Kidney (tissue), 14 donors: ENCODE measurements around the gene UVSSA. TPM values are rescaled to one million over a fixed set of nuclear protein-coding genes. Genes with fewer than 3 reads are reported as not detected.

Experiments used
- DNase-seq, 5 donors: peaks; one replicate each; pipeline ENCODE4 v3.0.0-alpha.2; 2013 to 2020
- FAIRE-seq: peaks from 2 replicates; lab custom pipeline; 2012; peaks lifted over from hg19 to GRCh38; lab: Jason Lieb, UNC
- H3K27ac ChIP-seq, 2 donors: one replicate each; pipeline ENCODE4 v1.7.0; 2013; ENCODE audit warnings: low read depth in 2 of 2, low read length in 2 of 2, inconsistent platforms in 1 of 2
- H3K27me3 ChIP-seq: one replicate; pipeline ENCODE4 v1.7.1; 2013; ENCODE audit warnings: low read length, inconsistent platforms; ENCODE audit not compliant: control insufficient read depth, insufficient read depth
- H3K36me3 ChIP-seq, 3 donors: one replicate each; pipeline versions ENCODE4 v1.7.0 to v1.7.1; 2013; ENCODE audit warnings: low read length in 3 of 3, control low read depth in 1 of 3, inconsistent platforms in 1 of 3; ENCODE audit not compliant: insufficient read depth in 3 of 3, control insufficient read depth in 2 of 3
- H3K4me1 ChIP-seq, 3 donors: one replicate each; pipeline versions ENCODE4 v1.7.0 to v1.7.1; 2013; ENCODE audit warnings: low read length in 3 of 3, inconsistent platforms in 1 of 3, low read depth in 1 of 3; ENCODE audit not compliant: control insufficient read depth in 2 of 3, insufficient read depth in 2 of 3
- H3K4me3 ChIP-seq, 3 donors: one replicate each; pipeline versions ENCODE4 v1.7.0 to v1.8.1; 2013; ENCODE audit warnings: low read length in 3 of 3, control low read depth in 1 of 3, inconsistent platforms in 1 of 3
- H3K9ac ChIP-seq, 3 donors: one replicate each; pipeline versions ENCODE4 v1.7.0 to v1.7.1; 2013; ENCODE audit warnings: low read length in 3 of 3, control low read depth in 1 of 3, inconsistent platforms in 1 of 3
- H3K9me3 ChIP-seq, 3 donors: one replicate each; pipeline versions ENCODE4 v1.7.0 to v1.7.1; 2013; ENCODE audit warnings: low read length in 3 of 3, control low read depth in 1 of 3, inconsistent platforms in 1 of 3; ENCODE audit not compliant: control insufficient read depth in 2 of 3, insufficient read depth in 1 of 3
- CTCF ChIP-seq: IDR thresholded peaks from 3 replicates; pipeline ENCODE4 v1.5.1; 2012; ENCODE audit warnings: mild to moderate bottlenecking, moderate library complexity, borderline replicate concordance; ENCODE audit not compliant: insufficient read depth; ENCODE audit errors: extremely low read depth
- intact Hi-C: fragments of 100-400 bp; cut with DNase I; formaldehyde crosslinking; loops from one replicate; pipeline ENCODE4 v1.11.1; 2022
- polyA plus RNA-seq: library from polyadenylated mRNA; stranded (reverse); fragments of 350-450 nt; fragmentation: Illumina TruSeq; extraction: RNeasy Lipid Tissue Mini Kit (QIAGEN cat#74804); gene quantifications from one replicate; pipeline ENCODE4 v1.2.3, GENCODE V29; 2014; ENCODE audit warnings: low read depth, low replicate concordance; ENCODE audit not compliant: insufficient read depth
- total RNA-seq: library from RNA; stranded (reverse); fragmentation: NEBNext Ultra II Directional; extraction: Animal tissue kit (Norgen Biotek cat#: 25700); gene quantifications from one replicate; pipeline ENCODE4 v1.2.1, GENCODE V29; 2021
- donor health status: control.
- donor health status: control.
- donor health status: control.
- donor health status: control.
- donor health status: control.
- donor health status: DM: yes; HTN: yes; CAD: no.
- donor health status: Normal renal cell carcinoma (clear cell type).

Gene UVSSA
- total and polyA plus RNA-seq, 2 donors from 2014 or later, result 5.2 to 32.5 TPM

- DNase-seq, result peak in 2 of 5 donors; percentile 17 to 60
- TF ChIP-seq CTCF, result no peak
- no peak for FAIRE-seq
These were observed 27.1 kb downstream of the UVSSA start for GRCh38 chr4:1373892-1374705.

GRCh38 chr4:1374706-1375045 lies 27.7 kb downstream of the UVSSA start:
- no peak overlapping the region for H3K9ac ChIP-seq
- no peaks in the 10 kb centered on the region for H3K4me1 ChIP-seq
- H3K36me3 ChIP-seq, result peaks cover 0 to 9% (median 0%) of the 10 kb centered on the region in 3 donors
- intact Hi-C loops, result no loop called here
- H3K4me3 ChIP-seq, result no peak overlapping the region
- no peaks in the 10 kb centered on the region for H3K9me3 ChIP-seq
- DNase-seq, result peak in 1 of 5 donors; percentile 7
- H3K27ac ChIP-seq, result no peak overlapping the region
- no peak for FAIRE-seq
- no peaks in the 10 kb centered on the region for H3K27me3 ChIP-seq
- TF ChIP-seq CTCF, result no peak

More at GRCh38 chr4:1373892-1374705, 27.1 kb downstream of the UVSSA start:
- Histone ChIP-seq H3K36me3 (peaks cover 0 to 9% (median 0%) of the 10 kb centered on the region in 3 donors), H3K9ac (no peak overlapping the region), H3K4me1 (no peaks in the 10 kb centered on the region), H3K4me3 (no peak overlapping the region), H3K27ac (no peak overlapping the region), H3K27me3 (no peaks in the 10 kb centered on the region), H3K9me3 (no peaks in the 10 kb centered on the region)
- intact Hi-C loops, result no loop called here

GRCh38 chr4:1375051-1375721 lies 28.2 kb downstream of the UVSSA start:
- H3K9ac ChIP-seq, result no peak overlapping the region
- H3K27me3 ChIP-seq, result no peaks in the 10 kb centered on the region
- intact Hi-C loops, result no loop called here
- peak in 2 of 5 donors; percentile 17 to 60 for DNase-seq
- H3K9me3 ChIP-seq, result no peaks in the 10 kb centered on the region
- peaks cover 0 to 9% (median 0%) of the 10 kb centered on the region in 3 donors for H3K36me3 ChIP-seq
- no peak overlapping the region for H3K27ac ChIP-seq
- no peaks in the 10 kb centered on the region for H3K4me1 ChIP-seq
- FAIRE-seq, result no peak
- no peak overlapping the region for H3K4me3 ChIP-seq
- TF ChIP-seq CTCF, result no peak
